HuH-7.5 (cell line): ENCODE data around the gene ZMAT3.
"Not testable (repeated sequence)": the region's sequence is repeated elsewhere in the genome, so short reads cannot be mapped to it uniquely, and the experiment has no call there.

Experiments
- DNase-seq: peaks from one replicate; pipeline ENCODE4 v3.0.0; 2011; ENCODE audit warnings: low spot score

The ZMAT3 gene, protein sequence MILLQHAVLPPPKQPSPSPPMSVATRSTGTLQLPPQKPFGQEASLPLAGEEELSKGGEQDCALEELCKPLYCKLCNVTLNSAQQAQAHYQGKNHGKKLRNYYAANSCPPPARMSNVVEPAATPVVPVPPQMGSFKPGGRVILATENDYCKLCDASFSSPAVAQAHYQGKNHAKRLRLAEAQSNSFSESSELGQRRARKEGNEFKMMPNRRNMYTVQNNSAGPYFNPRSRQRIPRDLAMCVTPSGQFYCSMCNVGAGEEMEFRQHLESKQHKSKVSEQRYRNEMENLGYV

DNA sequence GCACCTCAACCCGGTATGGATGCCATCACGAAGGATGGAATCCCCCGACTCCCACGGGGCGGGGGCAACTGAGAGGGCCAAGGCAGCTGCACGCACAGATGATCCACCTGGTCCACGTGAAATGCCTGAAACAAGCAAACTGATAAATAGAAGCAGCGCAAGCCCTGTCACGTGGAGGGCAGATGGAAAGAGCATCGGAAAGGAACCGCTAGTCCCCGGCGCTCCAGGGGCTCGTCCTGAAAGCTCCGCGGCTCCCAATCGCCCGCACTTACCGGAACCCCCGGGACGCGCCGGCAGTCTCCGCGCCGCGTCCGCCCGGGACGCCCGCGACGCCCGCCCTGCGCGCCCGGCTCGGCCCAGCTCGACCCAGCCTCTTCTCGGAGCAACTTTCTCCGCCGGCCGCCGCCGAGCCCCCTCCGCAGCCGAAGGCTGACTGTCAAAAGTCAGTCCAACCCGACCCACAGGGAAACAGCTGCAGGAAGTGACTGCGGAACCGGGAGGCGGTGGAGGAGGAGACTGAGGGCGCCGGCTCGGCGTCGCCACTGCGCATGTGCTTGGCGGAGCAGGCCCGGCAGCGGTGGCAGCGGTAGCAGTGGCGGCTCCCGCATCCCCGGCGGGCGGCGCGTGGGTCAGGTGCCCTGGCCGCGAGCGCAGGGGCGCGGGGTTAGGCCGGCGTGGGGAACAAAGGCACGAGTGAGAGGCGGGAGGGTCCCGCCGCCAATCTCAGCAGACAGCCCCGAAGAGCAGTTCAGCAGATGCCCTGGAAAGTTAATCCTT lies at the start of gene ZMAT3:
Gene ZMAT3 (minus strand): TSS at position 487 of the 777 bp plus-strand sequence. CDS start 4,057 bp downstream, outside the sequence.
- DNase-seq, result peak; percentile 76

DNA sequence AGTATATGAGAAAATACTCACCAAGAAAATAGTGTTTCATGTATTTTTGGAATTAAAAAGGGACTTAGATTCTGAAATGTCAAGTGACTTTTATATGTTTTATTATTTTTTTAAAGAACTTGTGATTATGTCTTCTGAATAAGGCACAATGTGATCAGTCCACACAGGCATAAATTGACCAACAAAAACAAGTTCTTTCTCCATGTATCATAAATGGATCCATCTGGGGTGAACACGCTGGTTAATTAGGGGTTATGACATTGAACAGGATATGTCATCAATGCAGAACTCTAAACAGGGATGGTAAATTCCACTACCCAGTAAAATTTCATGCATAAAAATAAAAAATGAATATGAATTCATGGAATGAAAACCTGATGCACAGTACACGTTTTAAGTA lies 45.2 kb upstream of the ZMAT3 start:
- DNase-seq, result no peak

DNA sequence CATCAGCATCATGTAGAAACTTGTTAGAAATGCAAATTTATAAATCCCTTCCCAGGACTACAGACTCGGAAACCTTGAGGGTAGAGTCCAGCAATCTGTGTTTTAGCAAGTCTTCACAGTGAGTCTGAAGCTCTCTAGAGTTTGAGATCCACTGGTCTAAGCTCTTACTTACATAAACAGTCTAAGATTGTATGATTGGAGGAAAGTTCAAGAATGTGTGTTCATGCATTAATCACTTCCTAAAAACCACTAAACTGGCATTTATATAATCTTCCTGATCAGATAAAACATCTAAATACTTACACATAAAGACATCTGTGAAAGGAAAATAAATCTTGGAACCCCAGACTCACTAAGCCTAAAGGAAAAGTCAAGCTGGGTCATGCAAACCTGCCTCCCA lies 43.8 kb upstream of the ZMAT3 start:
- DNase-seq, result not testable (repeated sequence)

DNA sequence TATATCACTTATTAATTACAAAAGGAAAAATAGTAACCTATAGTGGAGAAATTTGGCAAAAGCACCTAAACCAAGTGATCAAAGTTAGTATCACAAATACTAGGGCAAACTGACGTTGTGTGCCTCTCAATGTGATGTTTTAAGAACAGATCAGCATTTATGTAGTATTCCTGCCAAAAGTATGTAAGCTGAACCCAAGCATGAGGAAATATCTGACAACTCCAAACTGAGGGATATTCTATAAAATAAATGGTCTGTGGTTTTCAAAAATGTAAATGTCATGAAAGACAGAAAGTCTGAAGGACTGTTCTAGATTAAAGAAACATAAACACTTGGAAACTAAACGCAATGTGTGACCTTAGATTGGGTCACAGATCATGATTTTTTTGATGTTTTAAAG lies 42.3 kb upstream of the ZMAT3 start:
- DNase-seq, result no peak

DNA sequence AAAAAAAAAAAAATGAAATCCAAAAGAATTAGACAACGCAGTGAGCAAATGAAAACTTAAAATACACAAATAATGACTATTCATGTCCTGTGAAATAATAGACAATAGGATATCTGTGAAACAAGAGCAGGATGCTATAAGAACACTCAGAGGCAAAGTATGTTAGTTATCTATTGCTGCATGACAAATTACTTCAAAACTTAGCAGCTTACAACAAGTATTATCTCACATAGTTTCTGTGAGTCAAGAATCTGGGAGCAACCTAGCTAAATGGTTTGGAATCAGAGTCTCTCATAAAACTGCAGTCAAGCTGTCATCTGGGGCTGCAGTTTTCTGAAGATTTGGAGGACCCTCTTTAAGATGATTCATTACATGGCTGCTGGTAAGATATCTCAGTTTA lies 36.5 kb upstream of the ZMAT3 start:
- DNase-seq, result no peak

DNA sequence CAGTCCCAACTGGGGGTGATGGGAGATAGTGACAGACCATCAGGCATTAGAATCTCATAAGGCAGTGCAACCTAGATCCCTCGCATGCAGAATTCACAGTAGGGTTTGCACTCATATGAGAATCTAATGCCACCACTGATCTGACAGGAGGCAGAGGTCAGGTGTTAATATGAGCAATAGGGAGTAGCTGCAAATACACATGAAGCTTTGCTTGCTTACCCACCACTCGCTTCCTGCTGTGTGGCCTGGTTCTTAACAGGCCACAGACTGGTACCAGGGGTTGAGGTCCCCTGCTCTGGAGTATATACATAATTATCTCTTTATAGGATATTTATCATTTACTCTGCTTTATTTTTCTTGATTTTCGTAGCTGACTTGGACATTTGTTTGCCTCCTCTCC lies 36.0 kb upstream of the ZMAT3 start:
- no peak for DNase-seq

DNA sequence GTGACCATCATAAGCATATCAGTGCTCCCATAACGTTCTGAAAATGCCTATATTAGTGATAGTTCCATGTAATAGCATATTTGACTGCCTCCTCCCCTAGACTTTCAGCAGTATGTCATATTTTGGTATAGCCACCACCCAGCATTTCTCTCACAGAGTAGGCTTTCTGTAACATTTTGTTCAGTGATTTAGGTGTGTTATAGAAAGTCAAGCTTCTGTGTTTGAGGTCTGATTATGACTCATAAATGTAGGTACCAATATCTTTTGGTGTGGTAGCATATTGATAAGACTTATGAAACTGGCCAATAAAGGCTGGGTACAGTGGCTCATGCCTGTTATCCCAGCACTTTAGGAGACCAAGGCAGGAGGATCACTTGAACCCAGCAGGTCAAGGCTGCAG lies 34.3 kb upstream of the ZMAT3 start:
- DNase-seq, result no peak

DNA sequence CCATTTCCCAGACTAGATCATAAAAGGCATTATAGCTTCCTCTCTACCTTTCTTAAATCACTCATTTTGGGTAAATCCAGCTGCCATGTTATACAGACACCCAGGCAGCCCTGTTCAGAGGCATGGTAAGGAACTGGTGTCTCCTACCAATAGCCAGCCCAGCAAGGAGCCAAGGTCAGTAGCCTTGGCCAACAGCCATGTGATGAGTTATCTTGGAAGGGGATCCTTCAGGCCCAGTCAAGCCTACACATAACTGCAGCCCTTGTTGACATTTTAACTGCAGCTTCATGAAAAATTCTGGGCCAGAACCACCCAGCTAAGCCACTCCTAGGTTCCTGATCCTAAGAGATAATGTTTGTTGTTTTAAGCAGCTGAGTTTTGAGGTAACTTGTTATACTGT lies 29.0 kb upstream of the ZMAT3 start:
- no peak for DNase-seq

DNA sequence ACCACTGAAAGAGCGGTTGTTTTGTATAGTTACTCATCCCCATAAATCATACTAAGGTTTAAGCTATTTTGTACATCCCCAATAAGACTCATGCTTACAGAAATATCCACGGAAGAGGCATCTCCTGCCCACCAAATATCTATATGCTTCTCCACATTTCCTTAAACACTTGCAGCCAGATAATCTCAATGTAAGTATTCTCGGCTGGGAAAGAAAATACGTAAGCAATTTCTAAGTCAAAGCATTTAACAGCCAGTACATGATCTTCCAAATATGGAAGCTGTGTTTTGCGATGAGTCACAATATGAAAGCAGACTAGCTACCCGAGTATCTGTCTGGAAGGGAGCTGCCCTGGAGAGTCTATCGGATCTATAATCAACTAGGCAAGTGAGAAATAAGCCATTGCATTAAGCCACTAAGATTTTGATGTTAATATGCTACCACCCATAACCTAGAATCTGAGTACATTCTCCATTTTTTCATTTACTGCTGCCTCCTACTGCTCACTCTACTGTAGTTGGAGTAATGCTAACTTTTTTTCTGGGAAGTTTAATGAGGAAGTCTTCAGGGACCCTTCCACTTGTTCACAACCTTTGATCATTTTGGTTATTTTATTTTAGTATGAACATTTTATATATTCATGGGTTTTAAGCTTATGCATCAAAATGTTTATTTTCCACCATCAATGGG lies 26.9 kb upstream of the ZMAT3 start:
- DNase-seq, result no peak

DNA sequence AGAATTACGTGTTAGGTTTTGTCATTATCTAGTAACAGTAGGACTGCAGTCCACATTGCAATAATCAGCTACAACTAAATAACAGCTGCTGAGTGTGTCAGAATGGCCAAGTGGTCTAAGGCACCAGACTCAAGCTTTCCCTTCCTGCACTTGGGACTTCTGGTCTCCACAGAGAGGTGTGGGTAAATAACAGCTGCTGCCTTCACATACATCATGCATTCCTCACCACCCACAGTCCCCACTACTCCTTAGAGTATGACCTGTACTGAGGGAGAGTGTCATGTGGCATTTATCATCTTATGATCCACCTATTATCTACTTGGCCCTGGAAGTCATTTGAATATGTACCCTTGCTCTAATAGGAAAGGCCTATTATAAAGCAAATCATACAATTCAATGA lies 22.2 kb upstream of the ZMAT3 start:
- DNase-seq, result no peak

DNA sequence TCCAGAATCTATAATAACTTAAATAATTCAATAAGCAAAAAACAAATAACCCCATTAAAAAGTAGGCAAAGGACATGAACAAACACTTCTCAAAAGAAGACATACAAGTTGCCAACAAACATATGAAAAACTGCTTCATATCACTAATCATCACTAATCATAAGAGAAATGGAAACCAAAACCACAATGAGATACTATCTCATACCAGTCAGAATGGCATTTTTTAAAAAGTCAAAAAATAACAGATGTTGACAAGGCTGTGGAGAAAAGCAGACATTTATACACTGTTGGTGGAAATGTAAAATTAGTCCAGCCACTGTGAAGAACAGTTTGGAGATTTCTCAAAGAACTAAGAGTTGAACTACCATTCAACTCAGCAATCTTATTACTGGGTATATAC lies 19.5 kb upstream of the ZMAT3 start:
- DNase-seq, result no peak

DNA sequence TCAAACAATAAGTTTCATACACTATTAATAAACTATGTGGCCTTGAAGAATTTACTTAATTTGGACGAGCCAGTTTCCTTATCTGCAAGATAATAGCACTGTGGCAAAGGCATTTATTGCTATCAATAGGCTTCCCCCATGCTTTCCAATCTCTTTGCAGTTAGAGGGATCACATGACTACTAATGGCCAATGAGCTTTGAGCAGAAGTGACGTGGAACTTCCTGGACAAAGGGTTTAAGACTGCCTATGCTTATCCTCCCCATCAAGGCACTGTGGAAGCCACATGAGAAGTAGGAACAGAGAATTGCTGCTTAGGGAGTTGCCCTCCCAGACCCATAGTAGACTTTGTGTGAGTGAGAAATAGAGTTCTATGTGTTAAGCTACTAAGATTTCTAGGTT lies 16.7 kb upstream of the ZMAT3 start:
- no peak for DNase-seq

DNA sequence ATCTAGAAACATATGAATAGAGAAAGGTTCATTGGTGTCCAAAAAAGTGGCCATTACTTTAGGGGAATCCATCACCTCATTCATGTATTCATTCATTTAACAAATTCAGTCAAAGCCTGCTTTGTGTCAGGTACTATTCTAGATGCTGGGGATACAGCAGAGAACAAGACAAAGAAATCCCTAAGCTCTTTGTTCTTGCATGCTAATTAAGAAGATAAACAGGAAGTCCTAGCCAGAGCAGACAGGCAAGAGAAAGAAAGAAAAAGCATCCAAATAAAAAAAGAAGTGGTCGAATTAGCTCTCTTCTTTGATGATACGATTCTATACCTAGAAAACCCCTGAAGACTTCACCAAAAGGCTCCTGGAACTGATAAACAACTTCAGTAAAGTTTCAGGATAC lies 12.4 kb upstream of the ZMAT3 start:
- no peak for DNase-seq

DNA sequence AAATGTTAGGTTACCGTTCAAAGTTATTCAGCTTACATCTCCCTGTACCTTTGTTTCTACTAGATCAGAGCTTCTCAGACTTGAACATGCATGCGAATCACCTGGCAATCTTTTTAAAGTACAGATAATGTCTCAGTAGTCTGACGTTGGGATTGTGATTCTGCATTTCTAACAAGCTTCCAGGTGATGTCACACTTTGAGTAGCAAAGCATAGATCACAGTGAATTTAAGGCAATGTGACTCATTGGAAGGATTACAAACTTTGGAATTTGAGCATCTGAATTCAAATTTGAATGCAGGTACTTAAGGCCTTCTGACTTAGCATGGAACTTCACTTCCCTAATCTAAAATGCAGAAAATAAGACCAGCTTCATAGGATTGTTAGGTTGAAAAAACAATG lies 10.8 kb upstream of the ZMAT3 start:
- DNase-seq, result no peak

DNA sequence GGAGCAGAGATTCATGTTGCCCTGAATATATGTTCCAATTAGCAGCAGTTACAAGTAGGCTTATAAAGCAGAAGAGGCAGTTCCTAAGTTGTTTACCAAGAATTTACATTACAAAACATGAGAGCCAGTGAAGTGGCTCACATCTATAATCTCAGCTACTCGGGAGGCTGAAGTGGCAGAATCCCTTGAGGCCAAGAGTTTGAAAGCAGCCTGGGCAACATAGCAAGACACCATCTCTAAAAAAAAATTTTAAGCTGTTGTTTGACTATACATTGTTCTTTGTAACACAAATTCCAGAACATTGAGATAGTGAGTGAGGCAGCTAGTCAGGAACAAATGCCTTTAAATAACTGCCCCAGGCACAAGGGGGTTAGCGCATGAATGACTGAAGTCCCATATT lies 10.3 kb upstream of the ZMAT3 start:
- no peak for DNase-seq

DNA sequence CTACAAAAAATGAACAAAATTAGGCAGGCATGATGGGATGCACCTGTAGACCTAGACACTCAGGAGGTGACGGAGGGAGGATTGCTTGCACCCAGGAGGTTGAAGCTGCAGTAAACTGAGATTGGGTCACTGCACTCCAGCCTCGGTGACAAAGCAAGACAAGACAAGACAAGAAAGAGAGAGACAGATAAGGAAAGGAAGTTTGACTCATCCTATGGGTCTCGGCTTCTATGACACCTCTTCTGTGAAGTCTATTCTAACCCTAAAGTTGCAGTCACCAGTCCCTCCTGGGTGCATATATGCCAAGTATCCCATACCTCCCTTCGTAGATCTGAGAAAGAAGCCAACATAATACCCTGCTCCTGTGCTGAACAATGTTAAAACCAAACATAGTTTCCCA lies 7.9 kb upstream of the ZMAT3 start:
- no peak for DNase-seq

DNA sequence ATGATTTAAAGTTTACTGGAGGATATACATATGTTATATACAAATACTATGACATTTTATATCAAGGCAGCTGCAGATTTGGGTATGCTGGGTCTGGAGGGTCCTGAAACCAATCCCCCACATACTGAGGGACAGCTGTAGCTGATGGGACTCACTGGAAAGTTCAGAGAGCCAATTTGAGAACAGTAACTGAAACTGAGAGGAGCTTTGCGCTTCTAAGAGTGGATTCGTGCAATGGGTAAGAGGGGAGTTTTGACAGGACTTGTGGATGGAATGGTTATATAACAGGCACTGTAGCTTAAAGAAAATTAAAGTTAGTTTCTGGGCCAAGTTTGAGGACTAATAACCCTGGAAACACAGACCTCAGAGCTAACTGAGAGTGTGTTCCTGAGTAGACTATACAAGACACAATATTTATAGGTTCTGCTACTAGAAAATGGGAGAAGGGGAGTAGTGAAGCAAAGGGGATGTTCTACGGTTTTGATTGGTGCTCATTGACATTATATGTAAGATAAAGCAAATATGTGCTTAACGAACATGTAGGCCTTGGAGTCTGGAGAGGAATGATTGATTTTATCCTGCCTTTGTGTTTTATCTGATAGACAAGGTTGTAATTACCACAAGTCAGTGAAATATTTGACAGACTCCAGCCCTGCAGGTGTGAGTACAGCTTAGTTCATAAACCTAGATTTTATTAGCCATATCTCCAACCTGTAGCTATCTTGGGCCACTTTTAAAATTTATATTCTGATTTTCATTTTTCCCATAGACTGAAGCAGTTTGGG lies 4.8 kb upstream of the ZMAT3 start:
- no peak for DNase-seq

DNA sequence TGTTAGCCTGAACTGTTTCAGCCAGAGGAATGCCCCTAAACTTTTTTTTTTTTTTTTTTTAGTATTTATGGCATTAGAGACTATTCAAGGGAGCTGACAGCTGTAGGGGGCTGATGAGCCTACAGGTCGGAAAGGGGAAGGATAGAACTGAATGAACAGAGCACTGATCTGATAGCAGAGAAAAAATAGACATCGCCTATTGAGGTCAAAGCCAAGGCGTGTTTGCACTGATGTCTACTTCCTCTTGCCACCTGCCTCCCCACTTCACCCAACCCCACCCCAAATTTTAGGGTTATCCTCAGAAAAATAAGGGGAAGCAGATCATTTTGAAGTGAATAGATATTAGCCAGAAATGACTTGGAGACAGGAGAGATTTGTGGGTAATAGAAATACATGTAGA lies 3.0 kb upstream of the ZMAT3 start:
- DNase-seq, result no peak

DNA sequence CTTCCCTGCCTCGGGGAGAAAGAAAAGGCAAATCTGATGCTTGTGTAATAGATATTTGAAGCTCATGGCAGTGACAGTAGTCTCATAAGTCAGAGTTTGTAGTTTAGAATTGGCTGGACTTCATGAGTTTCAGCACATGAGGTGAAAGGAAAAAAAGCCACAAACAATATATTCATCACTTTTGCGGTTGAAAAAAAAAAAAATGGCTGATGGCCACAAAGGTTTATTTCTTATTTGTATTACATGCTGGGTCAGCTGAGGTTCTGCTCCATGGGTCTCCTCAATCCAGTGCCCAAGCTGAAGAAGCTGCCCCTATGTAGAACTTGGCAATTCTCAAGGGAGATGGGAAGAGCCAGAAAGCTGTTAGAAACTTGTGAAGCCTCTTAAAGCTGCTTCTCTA lies 2.2 kb upstream of the ZMAT3 start:
- DNase-seq, result no peak

DNA sequence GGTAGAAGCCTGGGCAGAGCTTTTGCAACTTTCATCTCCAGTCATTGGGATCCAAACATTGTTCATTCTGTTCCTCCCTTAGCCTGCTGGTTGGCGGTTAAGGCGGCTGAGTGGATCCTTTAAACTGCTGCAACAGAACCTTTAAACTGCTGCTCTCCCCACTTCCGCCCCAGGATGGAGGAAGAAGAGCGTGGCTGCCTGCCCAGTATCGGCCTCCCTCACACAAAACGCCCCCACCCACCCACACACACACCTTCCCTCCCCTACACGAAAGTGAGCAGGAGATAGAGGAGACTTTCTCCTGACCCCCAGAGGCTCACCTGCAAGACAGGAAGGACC lies 460 bp upstream of the ZMAT3 start:
- peak; percentile 22 for DNase-seq

DNA sequence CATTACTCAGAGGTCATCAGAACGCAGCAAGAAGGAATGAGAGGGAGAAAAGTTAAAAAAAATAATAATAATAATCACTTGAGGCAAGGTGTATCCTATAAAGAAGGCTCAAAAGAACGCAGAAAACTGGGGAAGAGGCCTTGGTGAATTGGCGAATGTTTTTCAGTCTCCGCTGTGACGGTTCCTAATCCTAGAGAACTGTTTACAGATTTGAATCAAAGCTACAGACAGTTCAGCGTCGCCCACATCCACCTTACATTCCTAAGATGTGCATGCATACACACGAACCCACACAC lies 634 bp downstream of the ZMAT3 start:
- DNase-seq, result no peak

DNA sequence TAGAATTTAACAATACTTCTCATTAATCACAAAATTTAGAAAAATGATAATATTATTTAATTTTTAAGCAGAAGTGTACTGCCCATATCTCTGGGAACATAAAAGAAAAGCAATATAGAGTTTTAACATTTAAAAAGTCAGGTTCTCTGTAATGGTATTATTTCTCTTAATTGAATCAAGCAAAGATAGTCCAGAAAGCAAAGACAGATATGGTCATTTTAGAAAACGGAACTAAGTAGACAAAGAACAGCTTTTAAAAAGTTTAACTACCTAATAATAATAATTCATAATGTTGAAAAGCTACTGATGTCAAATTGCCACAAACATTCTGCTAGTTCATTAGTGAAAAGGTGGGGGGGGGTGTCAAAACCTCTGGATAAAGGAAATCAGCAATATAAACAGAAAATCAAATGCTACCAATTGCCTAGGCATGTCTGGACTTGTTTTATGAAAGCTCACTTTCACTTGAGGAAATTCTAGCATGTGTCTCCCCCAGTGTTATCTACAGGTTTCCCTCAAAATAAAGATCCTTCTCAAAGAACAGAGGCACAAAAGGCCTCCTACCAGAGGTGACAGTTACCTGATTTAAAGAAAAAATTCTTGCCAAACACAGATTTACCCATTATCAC lies 1.7 kb downstream of the ZMAT3 start:
- no peak for DNase-seq
